ENCODE results near the gene CERS1. TPM values are rescaled to one million over a fixed set of nuclear protein-coding genes. Genes with fewer than 3 reads are reported as not detected.

CERS1 gene
- total RNA-seq, 2 experiments from 2014 or later: not detected

DNA sequence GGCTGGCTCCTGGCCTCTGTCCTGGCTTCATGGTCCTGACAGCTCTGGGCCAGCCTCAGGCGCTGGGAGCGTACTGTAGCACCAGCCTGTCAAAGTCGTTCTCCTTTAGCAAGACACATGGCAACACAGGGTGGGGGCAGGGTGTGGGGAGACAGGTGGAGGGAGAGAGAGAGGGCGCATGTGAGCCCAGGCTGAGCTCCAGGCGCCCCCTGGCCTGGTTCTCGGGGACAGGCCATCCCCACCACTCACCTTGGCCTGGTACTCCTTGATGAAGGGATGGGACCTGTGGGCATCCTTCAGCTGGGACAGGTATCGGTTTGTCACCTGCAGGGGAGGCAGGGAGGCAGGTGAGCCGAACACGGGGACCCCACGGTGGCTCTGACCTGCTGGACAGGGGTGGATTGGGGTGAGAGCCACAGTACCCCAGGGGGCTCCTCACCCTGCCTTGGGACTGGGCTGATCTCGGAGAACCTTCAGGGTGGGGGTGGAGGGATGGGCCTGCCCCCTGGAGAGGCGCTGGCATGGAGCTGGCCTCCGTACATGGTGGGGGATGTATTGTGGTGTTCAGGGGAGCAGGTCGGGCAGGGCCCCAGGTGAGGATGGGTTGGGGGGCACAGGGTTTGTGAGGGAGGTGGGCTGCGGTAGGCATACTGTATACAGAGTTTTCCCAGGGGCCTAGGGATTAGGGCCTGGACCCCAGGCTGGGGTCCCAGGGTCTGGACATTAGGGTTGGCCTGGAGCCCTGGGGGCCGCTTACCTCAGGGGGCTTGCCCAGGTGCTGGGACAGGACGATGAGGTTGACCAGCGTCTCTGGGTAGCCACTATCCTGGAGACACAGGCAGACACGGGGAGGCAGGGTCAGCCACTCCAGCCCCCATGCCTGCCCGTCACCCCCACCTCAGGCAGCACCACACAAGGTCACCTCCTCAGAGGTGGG lies 3.9 kb upstream of the CERS1 start:
- DNase-seq: no peak
- Mint-ChIP-seq H3K4me3 (no peak overlapping the region), H3K4me1 (peaks cover 4% of the 10 kb centered on the region), H3K27ac (no peak overlapping the region), H3K36me3 (ENCODE audit: low read depth) (no peaks in the 10 kb centered on the region), H3K27me3 (peaks cover 18% of the 10 kb centered on the region), H3K9me3 (no peaks in the 10 kb centered on the region)
- CTCF ChIA-PET: no interaction called here
- POLR2A ChIA-PET: interaction anchor here (1.1 kb wide), 1 partner anchor 20 kb away, joined by 3 read pairs; the partner anchor contains the start of genes COPE and DDX49

DNA sequence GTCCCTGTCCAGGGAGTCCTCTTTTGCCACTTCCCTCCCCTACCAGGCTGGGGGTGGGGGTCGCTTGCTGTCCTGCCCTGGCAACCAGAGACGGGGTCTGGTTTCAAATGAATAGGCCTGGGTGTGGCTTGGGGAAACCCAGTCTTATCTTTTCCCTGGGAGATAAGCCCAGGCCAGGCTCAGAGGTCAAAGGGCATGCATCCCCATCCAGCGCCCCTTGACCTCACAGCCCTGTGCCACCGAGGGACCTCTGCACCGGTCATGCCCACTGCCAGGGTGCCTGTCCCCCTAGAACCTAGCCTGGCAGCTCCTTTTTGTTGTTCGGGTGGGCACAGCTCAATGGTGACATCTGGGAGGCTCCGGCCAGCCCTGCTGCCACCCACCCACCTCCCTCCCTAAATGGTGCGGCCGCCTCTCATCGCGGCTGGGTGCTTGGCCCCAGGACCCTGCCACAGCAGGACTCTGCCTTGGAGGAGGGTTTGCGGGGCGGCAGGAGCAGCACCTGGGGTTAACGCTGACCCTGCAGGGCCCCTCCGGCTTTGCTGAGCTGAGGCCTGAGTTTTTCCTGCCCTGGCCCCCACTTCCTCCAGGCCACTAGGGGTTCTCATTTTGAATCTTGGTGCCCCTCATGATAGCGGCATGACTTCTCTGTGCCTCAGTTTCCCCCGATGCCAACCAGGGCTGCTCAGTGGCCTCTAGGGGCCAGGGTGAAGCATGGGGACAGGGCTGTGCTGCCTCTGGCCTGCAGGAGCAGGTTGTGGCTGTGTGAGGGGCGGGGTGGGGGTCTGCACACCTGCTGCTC lies 2.9 kb upstream of the CERS1 start:
- H3K4me3 Mint-ChIP-seq: no peak overlapping the region
- DNase-seq: no peak
- no peaks in the 10 kb centered on the region for H3K36me3 Mint-ChIP-seq (ENCODE audit: low read depth)
- ChIA-PET POLR2A (no interaction called here), CTCF (no interaction called here)
- no peak overlapping the region for H3K27ac Mint-ChIP-seq
- peaks cover 24% of the 10 kb centered on the region for H3K27me3 Mint-ChIP-seq
- H3K9me3 Mint-ChIP-seq: no peaks in the 10 kb centered on the region
- peaks cover 4% of the 10 kb centered on the region for H3K4me1 Mint-ChIP-seq

DNA sequence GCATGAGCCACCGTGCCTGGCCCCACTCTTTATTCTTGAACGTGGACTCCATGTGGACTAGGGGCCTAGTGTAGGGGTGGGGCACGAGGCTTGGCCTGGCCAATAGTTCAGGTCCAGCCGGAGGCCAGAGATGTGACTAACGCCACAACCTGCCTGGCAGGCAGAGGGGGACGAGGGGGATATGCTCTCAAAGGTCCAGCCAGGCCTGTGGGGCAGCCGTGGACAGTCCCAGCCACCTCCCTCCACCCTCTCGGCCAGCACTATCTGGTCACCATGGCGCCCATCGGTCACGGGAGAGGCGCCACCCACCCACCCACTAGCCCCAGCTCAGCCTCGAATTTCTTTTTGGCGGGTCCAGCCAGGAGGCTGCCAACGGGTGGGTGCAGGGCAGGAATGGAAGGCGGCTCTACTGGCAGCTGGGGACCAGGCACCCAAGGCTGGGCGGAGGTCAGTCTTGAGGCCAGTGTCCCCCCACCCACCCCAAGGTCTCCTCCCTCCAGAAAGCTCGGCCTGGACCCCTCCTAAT lies 2.2 kb upstream of the CERS1 start:
- H3K27ac Mint-ChIP-seq: no peak overlapping the region
- no peaks in the 10 kb centered on the region for H3K36me3 Mint-ChIP-seq (ENCODE audit: low read depth)
- H3K4me1 Mint-ChIP-seq: peaks cover 4% of the 10 kb centered on the region
- no peak overlapping the region for H3K4me3 Mint-ChIP-seq
- DNase-seq: no peak
- POLR2A ChIA-PET: no interaction called here
- H3K27me3 Mint-ChIP-seq: peaks cover 29% of the 10 kb centered on the region
- CTCF ChIA-PET: interaction anchor here (0.5 kb wide), 1 partner anchor 39 kb away, joined by 5 read pairs; no protein-coding TSS in a partner anchor
- H3K9me3 Mint-ChIP-seq: no peaks in the 10 kb centered on the region

DNA sequence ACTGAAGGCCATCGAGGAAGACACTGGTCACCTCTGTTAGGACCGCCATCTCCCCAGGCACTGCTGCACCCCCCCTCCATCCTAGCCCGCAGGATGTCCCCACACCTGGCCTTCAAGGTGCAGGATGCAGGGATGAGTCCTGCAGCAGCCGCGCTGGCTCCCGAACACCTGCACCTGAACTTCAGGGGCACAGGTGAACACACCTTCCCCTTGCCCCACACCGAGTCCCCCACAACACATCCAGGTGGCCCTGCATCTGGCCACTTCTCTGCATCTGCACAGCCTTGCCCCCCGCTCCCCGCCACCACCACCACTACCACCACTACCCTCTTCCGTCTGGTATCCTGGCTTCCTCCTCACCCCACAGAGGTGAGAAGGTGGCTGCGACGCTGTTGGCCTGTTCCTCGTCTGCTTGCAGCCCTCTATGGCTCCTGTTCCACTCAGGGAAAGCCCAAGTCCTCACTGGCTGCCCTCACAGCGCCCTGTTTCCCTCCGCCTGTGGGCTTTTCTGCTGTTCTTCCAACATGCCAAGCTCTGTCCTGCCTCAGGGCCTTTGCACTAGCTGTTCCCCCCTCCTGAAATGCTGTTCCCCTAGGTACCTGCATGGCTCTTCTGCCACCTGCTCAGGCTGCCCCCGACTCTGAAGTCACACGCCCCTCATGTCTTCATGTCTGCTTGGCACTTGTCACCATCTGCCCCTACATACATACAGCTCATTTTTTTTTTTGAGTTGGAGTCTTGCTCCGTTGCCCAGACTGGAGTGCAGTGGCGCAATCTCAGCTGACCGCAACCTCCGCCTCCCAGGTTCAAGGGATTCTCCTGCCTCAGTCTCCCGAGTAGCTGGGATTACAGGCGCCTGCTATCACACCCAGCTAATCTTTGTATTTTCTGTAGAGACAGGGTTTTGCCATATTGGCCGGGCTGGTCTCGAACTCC lies 1.4 kb upstream of the CERS1 start:
- CTCF ChIA-PET: interaction anchor here (0.5 kb wide), 1 partner anchor 40 kb away, joined by 5 read pairs; no protein-coding TSS in a partner anchor
- no peaks in the 10 kb centered on the region for H3K9me3 Mint-ChIP-seq
- no peak overlapping the region for H3K4me3 Mint-ChIP-seq
- peaks cover 30% of the 10 kb centered on the region for H3K27me3 Mint-ChIP-seq
- POLR2A ChIA-PET: no interaction called here
- peaks cover 4% of the 10 kb centered on the region for H3K4me1 Mint-ChIP-seq
- H3K36me3 Mint-ChIP-seq (ENCODE audit: low read depth): no peaks in the 10 kb centered on the region
- DNase-seq: no peak
- H3K27ac Mint-ChIP-seq: no peak overlapping the region

DNA sequence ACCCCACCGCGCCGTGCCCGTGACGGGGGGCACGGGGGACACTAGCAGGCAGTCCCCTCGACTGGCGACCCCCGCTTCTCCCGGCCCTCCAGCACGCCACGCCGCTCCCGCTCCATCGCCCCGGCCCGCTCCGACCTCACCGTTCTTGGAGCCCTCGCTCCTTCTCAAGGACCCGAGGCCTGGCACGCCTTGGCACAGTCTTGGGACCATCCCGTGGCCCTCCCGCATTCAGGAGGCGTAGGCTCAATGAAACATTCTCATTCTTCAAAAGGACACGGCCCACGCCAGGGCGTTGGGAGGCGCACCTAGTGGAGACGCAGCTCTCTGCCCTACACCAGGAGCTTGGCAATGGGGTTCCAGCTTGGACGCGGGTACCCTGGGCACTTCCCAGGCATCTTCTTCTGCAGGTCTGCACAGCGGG lies 473 bp upstream of the CERS1 start:
- ChIA-PET CTCF (no interaction called here), POLR2A (no interaction called here)
- H3K4me3 Mint-ChIP-seq: peak overlapping the region; percentile 21
- no peaks in the 10 kb centered on the region for H3K9me3 Mint-ChIP-seq
- H3K27me3 Mint-ChIP-seq: peaks cover 30% of the 10 kb centered on the region
- DNase-seq: no peak
- H3K4me1 Mint-ChIP-seq: peaks cover 4% of the 10 kb centered on the region
- H3K27ac Mint-ChIP-seq: no peak overlapping the region
- H3K36me3 Mint-ChIP-seq (ENCODE audit: low read depth): no peaks in the 10 kb centered on the region

DNA sequence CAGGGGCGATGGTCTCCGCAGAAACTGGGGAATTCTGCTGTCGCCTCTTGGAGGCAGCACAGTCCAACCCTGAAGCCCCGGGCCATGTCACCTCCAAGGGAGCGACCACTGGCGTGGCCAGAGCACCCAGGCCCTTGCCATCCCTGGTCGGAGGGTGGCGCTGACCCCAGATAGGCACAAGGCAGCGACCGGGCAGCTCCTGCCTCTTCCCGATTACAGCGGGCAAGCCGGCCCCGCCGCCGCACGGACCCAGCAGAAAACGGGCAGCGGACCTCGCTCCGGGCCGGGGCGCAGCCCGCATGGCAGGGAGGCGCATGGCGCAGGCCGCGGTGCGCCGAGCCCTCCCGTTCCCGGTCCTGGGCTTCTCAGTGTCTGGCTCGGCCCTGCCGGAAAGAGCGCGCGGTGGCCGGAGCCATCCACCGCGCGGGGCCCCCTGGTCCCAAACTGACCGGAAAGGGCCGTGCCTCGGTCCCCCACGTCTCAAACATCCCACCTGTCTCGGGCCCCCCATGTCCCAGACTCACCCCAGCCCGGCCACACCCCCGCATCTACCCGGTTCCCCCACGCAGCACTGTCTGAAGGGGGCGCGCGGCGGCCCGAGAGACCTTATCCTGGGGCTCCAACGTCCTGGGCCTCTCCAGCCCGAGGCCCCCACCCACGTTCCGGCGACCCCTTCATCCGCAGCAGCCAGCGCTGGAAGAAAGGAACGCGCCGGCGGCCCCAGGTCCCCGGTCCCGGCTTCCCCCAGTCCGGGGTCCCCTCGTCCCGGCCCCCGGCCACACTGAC lies 727 bp downstream of the CERS1 start:
- DNase-seq: no peak
- Mint-ChIP-seq H3K27ac (no peak overlapping the region), H3K27me3 (peaks cover 30% of the 10 kb centered on the region), H3K36me3 (ENCODE audit: low read depth) (no peaks in the 10 kb centered on the region), H3K4me3 (no peak overlapping the region), H3K4me1 (peaks cover 4% of the 10 kb centered on the region), H3K9me3 (no peaks in the 10 kb centered on the region)
- CTCF ChIA-PET: no interaction called here
- POLR2A ChIA-PET: no interaction called here

DNA sequence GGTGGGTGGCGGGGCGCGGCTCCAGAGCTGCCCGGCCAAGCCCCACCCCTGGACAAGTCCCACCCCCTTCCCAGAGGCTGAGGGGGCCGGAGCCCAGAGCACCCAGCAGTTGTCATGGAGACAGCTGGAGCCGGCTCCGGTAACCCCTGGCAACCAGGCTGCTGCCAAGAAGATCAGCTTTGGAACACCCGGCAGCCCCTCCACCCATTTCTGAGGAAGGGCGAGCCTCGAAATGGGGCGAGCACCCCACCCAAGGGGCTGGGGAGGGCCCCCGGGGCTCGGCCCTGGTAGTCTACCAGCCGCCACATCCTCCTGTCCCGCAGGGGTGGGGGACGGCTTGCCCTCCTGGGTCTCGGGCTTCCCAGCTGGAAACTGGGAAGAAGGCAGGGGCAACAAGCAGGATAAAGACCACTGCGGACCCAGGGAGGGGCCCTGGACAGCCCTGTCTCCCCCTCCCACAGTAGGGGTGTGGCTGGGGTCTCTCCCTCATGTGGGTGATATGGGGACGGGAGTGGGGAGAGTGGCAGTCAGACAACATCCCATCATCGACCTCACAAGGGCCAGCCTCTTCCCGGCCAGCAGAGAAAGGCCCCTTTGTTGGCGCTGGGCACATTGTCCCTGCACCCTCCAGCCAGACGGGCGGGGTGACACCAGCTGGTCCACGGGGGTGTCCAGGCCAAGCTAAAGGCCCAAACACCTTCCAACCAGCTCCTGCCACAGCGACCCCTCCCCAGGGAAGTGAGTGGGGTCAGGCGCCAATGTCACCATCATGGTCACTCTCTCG lies 1.5 kb downstream of the CERS1 start:
- H3K9me3 Mint-ChIP-seq: no peaks in the 10 kb centered on the region
- H3K27me3 Mint-ChIP-seq: peaks cover 37% of the 10 kb centered on the region
- no peak overlapping the region for H3K4me3 Mint-ChIP-seq
- ChIA-PET POLR2A (no interaction called here), CTCF (no interaction called here)
- no peaks in the 10 kb centered on the region for H3K36me3 Mint-ChIP-seq (ENCODE audit: low read depth)
- no peak overlapping the region for H3K27ac Mint-ChIP-seq
- H3K4me1 Mint-ChIP-seq: peaks cover 4% of the 10 kb centered on the region
- no peak for DNase-seq

DNA sequence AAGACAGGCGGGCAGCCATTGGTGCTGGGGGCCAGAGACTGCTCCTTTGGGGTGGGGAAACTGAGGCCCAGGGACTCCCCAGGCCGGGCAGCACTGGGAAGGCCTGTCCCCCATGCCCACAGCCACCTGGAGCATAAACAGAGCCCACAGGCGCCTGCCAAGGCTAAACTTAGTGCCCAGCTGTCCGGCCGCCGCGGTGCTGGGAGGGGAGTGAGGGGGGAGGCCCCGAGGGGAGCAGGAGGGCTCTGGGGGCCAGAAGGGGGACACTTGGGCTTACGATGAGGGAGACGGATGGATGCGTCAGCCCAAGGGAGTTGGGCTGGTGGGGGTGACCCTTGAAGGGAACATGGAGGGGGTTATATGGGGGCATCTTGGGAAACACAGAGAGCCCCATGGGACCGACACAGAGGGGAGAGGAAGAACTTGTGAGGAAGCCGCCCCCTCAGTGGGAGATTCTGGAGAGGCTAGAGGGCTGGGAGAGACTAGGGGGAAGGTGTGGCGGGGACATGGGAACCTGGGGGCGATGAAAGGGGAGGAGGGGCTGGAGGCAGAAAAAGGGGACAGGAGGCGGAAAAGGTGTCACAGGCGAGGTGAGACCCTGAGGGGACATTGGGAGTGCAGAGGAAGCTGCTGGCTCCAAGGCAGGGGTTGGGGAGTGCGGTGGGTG lies 2.2 kb downstream of the CERS1 start:
- H3K27ac Mint-ChIP-seq: no peak overlapping the region
- peaks cover 37% of the 10 kb centered on the region for H3K27me3 Mint-ChIP-seq
- H3K4me1 Mint-ChIP-seq: peaks cover 4% of the 10 kb centered on the region
- DNase-seq: no peak
- ChIA-PET CTCF (no interaction called here), POLR2A (no interaction called here)
- no peak overlapping the region for H3K4me3 Mint-ChIP-seq
- H3K9me3 Mint-ChIP-seq: no peaks in the 10 kb centered on the region
- H3K36me3 Mint-ChIP-seq (ENCODE audit: low read depth): no peaks in the 10 kb centered on the region

DNA sequence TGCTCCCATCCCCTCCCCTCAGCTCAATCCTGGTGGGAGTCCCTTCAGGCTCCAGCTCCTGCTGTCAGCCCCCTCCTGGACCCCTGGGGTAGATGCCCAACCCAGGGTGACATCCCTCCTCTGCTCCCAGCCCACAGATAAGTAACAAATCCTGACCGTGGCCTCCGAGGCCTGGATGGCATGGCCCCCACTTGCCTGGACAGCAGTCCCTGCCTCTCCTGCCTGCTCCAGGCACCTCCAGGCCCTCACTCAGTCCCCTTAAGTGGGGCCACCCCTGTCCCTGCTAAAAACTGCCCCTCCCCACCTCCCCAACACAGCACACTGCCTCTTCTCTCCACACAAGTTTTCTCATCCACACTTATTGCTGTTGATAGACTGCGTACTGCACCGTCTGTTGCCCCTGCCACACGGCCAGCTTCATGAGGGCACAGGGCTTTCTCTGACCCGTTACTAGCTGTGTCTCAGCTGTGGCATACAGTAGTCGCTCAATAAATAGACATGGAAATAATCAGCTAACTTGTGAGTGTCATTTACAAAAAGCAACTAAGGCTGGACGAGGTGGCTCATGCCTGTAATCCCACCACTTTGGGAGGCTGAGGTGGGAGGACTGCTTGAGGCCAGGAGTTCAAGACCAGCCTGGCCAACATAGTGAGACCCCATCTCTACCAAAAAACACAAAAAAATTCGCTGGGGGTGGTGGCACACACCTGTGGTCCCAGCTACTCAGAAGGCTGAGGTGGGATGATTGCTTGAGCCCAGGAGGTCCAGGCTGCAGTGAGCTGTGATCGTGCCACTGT lies 5.8 kb downstream of the CERS1 start:
- Mint-ChIP-seq H3K27me3 (peaks cover 20% of the 10 kb centered on the region), H3K27ac (no peak overlapping the region), H3K36me3 (ENCODE audit: low read depth) (no peaks in the 10 kb centered on the region), H3K4me1 (no peaks in the 10 kb centered on the region), H3K4me3 (no peak overlapping the region), H3K9me3 (no peaks in the 10 kb centered on the region)
- POLR2A ChIA-PET: no interaction called here
- no peak for DNase-seq
- CTCF ChIA-PET: no interaction called here

DNA sequence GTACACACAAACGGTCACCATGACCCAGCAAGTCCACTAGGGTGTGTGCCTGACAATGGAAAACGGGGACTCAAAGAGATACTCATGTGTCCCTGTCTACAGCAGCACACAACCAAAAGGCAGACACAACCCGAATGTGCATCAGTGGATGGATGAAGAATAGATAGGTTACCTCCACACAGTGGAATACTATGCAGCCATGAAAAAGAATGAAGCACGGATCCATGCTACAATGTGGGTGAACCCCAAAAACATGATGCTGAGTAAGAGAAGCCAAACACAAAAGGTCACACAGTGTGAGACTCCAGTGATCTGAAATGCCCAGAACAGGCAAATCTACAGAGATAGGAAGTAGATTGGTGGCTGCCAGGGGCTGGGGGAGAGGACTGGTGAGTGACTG lies 9.0 kb downstream of the CERS1 start:
- H3K9me3 Mint-ChIP-seq: no peaks in the 10 kb centered on the region
- POLR2A ChIA-PET: no interaction called here
- no peaks in the 10 kb centered on the region for H3K36me3 Mint-ChIP-seq (ENCODE audit: low read depth)
- CTCF ChIA-PET: no interaction called here
- no peak overlapping the region for H3K27ac Mint-ChIP-seq
- no peak overlapping the region for H3K4me3 Mint-ChIP-seq
- no peaks in the 10 kb centered on the region for H3K4me1 Mint-ChIP-seq
- peaks cover 7% of the 10 kb centered on the region for H3K27me3 Mint-ChIP-seq
- no peak for DNase-seq
